ENCODE data around the gene TNS1. TPM values are rescaled to one million over a fixed set of nuclear protein-coding genes. Genes with fewer than 3 reads are reported as not detected.

TNS1 gene
- polyA plus RNA-seq, 3 donors = 0.26 to 1.6 (median 1.5) TPM

GRCh38 chr2:217972490-217972889 is 30.3 kb downstream of the TNS1 start:
- peaks cover 0 to 3% of the 10 kb centered on the region in 2 donors for H3K36me3 Mint-ChIP-seq
- no peak overlapping the region for H3K9ac ChIP-seq (ENCODE audit: insufficient read depth, low read length, poor library complexity, severe bottlenecking)

GRCh38 chr2:217972037-217972436 is 30.8 kb downstream of the TNS1 start:
- WGBS (ENCODE audit: insufficient coverage) = no CpG with 5 or more reads among the region's 1 CpG
- Histone ChIP-seq H3K4me3 (replicated peaks in 1 of 3; ENCODE audit: low read depth in 2 of 3, low read length in 3 of 3) (no peak overlapping the region), H3K79me2 (ENCODE audit: insufficient read depth, low read length) (no peaks in the 10 kb centered on the region), H3K27me3 (ENCODE audit: control insufficient read depth in 2 of 2, insufficient read depth in 2 of 2, low read length in 2 of 2) (no peaks in the 10 kb centered on the region), H3K9ac (ENCODE audit: insufficient read depth, low read length, poor library complexity, severe bottlenecking) (no peak overlapping the region), H3K27ac (ENCODE audit: low read depth in 1 of 2, low read length in 2 of 2) (no peak overlapping the region), H3K4me2 (replicated peaks; ENCODE audit: extremely low read depth, low read length, poor library complexity, severe bottlenecking) (no peak overlapping the region), H4K20me1 (ENCODE audit: insufficient read depth, low read length) (no peaks in the 10 kb centered on the region), H3K4me1 (ENCODE audit: control insufficient read depth in 1 of 2, insufficient read depth in 2 of 2, low read length in 2 of 2) (no peaks in the 10 kb centered on the region), H3K36me3 (replicated peaks in 1 of 2; ENCODE audit: control insufficient read depth in 1 of 2, insufficient read depth in 2 of 2, low read length in 2 of 2) (no peaks in the 10 kb centered on the region), H2AFZ (ENCODE audit: insufficient read depth, low read depth, low read length, poor library complexity, severe bottlenecking) (no peak overlapping the region), H3K9me3 (replicated peaks in 1 of 2; ENCODE audit: control insufficient read depth in 1 of 2, insufficient read depth in 1 of 2, low read length in 2 of 2) (no peaks in the 10 kb centered on the region)
- intact Hi-C loops (cut with micrococcal nuclease) = no loop called here
- H3K27ac Mint-ChIP-seq = no peak overlapping the region
- peaks cover 0 to 5% (median 3%) of the 10 kb centered on the region in 3 donors for H3K27me3 Mint-ChIP-seq (ENCODE audit: low read depth in 3 of 3)
- H3K9me3 Mint-ChIP-seq = peaks cover 0 to 4% (median 0%) of the 10 kb centered on the region in 7 donors
- H3K36me3 Mint-ChIP-seq = peaks cover 0 to 3% of the 10 kb centered on the region in 2 donors
- H3K4me3 Mint-ChIP-seq = no peak overlapping the region
- no peaks in the 10 kb centered on the region for H3K4me1 Mint-ChIP-seq
- DNase-seq = no peak
- TF ChIP-seq, protein P1, sequence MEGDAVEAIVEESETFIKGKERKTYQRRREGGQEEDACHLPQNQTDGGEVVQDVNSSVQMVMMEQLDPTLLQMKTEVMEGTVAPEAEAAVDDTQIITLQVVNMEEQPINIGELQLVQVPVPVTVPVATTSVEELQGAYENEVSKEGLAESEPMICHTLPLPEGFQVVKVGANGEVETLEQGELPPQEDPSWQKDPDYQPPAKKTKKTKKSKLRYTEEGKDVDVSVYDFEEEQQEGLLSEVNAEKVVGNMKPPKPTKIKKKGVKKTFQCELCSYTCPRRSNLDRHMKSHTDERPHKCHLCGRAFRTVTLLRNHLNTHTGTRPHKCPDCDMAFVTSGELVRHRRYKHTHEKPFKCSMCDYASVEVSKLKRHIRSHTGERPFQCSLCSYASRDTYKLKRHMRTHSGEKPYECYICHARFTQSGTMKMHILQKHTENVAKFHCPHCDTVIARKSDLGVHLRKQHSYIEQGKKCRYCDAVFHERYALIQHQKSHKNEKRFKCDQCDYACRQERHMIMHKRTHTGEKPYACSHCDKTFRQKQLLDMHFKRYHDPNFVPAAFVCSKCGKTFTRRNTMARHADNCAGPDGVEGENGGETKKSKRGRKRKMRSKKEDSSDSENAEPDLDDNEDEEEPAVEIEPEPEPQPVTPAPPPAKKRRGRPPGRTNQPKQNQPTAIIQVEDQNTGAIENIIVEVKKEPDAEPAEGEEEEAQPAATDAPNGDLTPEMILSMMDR (IDR thresholded peaks at IDR 0.05) = no peak

More at GRCh38 chr2:217972490-217972889, 30.3 kb downstream of the TNS1 start:
- Mint-ChIP-seq H3K27ac (peak overlapping the region in 1 of 7 donors; percentile 29), H3K27me3 (ENCODE audit: low read depth in 3 of 3) (peaks cover 0 to 5% (median 3%) of the 10 kb centered on the region in 3 donors), H3K4me1 (no peaks in the 10 kb centered on the region), H3K4me3 (no peak overlapping the region), H3K9me3 (peaks cover 0 to 4% (median 0%) of the 10 kb centered on the region in 7 donors)
- Histone ChIP-seq H2AFZ (ENCODE audit: insufficient read depth, low read depth, low read length, poor library complexity, severe bottlenecking) (no peak overlapping the region), H3K4me2 (replicated peaks; ENCODE audit: extremely low read depth, low read length, poor library complexity, severe bottlenecking) (no peak overlapping the region), H3K9me3 (replicated peaks in 1 of 2; ENCODE audit: control insufficient read depth in 1 of 2, insufficient read depth in 1 of 2, low read length in 2 of 2) (no peaks in the 10 kb centered on the region), H4K20me1 (ENCODE audit: insufficient read depth, low read length) (no peaks in the 10 kb centered on the region), H3K27me3 (ENCODE audit: control insufficient read depth in 2 of 2, insufficient read depth in 2 of 2, low read length in 2 of 2) (no peaks in the 10 kb centered on the region), H3K79me2 (ENCODE audit: insufficient read depth, low read length) (no peaks in the 10 kb centered on the region), H3K4me3 (replicated peaks in 1 of 3; ENCODE audit: low read depth in 2 of 3, low read length in 3 of 3) (no peak overlapping the region), H3K27ac (ENCODE audit: low read depth in 1 of 2, low read length in 2 of 2) (no peak overlapping the region), H3K36me3 (replicated peaks in 1 of 2; ENCODE audit: control insufficient read depth in 1 of 2, insufficient read depth in 2 of 2, low read length in 2 of 2) (no peaks in the 10 kb centered on the region), H3K4me1 (ENCODE audit: control insufficient read depth in 1 of 2, insufficient read depth in 2 of 2, low read length in 2 of 2) (no peaks in the 10 kb centered on the region)
- intact Hi-C loops (cut with micrococcal nuclease) = no loop called here
- DNase-seq = no peak
- 88% methylated on average over 1 of the region's 1 CpG for WGBS (ENCODE audit: insufficient coverage)
- TF ChIP-seq, protein P1 (IDR thresholded peaks at IDR 0.05) = no peak

Data from CD14-positive monocyte (primary cell).